ENCODE results near the gene PLK2.

The PLK2 gene

DNA sequence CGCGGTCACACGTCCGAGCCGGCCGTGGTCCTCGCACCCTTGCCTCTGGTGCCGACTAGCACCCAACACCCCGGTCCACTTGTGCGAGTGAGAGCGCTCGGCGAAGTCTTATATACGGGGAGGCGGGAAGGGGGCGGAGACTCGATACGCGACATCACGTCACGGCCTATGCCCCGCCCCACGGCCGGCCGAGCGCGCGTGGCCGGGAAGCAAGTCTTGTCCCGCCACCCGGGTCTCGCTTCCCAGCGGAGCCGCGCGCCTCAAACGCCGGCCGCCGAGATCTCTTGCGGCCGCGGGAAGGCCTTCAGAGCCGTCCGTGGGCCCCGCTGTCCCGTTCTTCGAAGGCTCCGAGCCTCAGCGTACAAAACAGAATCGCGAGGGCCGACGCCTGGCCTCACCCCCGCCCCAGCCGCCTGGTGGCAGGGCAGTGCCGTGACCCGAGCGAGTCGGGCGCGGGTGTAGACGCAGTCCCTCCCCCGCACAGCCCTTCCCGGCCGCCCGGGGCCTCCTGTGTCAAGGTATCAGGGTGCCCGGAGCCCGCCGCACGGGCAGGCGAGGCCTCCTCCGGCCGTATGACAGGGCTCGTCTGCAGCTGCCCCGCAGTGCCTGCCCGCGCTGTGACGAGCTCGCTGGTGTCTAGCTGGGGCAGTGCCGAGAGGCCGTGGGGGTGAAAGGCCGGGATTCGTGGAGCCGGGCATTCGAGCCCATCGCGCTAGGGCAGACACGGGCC lies at the start of gene PLK2:
PLK2 (minus strand) TSS at position 85 of the 730 bp plus-strand sequence. CDS start 127 bp downstream, outside the sequence.
- DNase-seq (ENCODE audit: low read depth), result peak; percentile 71

DNA sequence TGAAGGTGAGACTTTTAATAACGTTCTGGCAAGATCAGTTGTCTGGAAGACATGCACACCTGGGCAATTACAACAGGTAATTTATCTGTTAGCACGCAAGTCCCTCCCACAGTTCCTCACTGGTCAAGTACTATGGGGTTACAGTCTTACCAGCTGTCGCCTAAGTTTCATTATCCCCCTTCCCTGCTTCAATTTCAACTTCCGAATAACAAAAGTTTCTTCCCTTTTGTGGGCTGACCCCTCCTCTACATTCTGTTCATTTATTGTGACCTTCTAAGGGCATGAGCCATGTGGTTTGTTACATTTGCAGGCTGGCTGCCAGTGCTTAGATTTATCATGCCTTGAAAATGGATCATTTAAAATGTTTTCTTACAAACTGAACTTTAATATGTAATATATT lies 47.8 kb upstream of the PLK2 start:
- no peak for DNase-seq (ENCODE audit: low read depth)

DNA sequence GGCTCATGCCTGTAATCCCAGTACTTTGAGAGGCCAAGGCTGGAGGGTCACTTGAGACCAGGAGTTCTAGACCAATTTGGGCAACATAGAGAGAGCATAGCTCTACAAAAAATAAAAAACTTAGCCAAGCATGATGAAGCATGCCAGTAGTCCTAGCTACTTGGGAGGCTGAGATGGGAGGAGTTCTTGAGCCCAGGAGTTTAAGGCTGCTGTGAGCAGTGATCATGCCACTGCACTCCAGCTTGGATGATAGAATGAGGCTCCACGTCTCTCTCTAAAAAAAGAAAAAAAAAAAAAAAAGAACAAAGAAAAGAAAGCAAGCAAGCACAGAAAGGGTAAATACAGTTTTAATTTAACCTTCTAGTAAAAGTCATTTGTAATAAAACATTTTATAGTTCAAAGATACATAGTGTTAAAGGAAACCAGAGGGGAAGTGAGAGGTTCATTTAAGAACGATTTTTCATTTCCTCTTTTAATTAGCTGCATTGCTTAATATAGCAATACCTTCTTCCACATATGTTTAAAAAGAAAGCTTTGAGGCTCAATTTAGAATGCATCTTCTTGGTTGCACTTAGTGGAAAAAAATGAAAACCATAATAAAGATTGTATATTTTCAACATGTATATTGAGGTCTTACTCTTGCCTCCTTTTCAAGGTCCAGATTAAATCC lies 46.2 kb upstream of the PLK2 start:
- no peak for DNase-seq (ENCODE audit: low read depth)

- DNase-seq (ENCODE audit: low read depth), result no peak
Observed at GRCh38 chr5:58505502-58505901, 45.6 kb upstream of the PLK2 start.

- no peak for DNase-seq (ENCODE audit: low read depth)
Observed at GRCh38 chr5:58504766-58505165, 44.9 kb upstream of the PLK2 start.

DNA sequence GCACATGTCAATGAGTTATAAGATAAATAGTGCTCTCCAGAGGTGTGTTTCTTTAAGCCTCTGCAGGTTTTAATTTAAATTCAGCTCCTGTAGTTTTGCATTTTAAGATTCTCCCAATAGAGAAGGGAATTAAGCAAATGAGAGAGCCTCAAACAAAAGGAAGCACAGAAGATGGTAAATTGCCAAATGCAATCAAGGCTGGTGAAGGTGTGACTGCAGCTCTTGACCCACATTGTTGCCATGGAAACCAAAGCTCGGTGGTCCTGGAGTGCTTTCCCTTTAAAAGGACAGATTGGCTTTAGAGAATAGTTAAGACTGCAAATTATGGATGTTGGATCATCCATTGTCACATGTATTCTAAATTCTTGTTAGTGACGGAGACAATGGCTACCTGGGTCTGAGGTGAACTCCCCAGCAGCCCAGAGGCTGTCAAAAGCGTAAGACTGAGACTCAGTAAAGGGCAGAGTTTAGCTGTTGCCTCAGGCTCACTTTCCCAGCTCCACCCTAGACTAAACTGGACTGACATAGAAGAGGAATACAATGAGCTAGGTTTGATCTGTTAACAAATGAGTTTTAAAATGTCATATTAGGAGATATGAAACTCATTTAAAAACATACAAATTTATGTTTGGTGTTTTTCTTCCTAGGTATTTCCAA lies 43.6 kb upstream of the PLK2 start:
- DNase-seq (ENCODE audit: low read depth), result no peak

DNA sequence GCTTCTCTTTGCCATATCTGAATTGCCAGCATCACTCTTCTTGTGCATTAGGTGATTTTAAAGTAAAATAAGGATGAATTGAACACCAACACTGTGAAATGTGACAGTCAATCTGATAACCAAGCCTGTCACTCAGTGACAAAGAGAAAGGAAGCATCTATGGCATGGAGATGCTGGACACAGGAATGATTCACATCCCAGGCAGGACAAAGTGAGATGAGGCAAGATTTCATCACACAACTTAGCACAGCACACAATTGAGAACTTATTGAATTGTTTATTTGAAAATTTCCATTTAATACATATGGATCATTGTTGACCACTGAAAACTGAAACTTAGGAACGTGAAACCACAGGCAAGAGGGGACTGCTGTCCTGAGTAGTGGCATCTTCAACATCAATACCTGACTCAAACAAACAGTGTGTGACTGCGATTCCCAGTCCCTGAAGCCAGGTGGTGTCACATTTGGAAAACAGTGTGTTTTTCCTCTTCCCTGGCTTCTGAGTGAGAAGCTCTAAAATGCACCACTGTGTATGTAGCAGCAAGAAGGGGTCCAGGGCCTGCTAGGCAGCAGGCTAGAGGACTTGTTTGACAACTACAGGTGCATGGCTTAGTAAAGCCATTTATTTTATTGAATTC lies 42.0 kb upstream of the PLK2 start:
- no peak for DNase-seq (ENCODE audit: low read depth)

GRCh38 chr5:58499941-58500340 lies 40.1 kb upstream of the PLK2 start:
- no peak for DNase-seq (ENCODE audit: low read depth)

DNA sequence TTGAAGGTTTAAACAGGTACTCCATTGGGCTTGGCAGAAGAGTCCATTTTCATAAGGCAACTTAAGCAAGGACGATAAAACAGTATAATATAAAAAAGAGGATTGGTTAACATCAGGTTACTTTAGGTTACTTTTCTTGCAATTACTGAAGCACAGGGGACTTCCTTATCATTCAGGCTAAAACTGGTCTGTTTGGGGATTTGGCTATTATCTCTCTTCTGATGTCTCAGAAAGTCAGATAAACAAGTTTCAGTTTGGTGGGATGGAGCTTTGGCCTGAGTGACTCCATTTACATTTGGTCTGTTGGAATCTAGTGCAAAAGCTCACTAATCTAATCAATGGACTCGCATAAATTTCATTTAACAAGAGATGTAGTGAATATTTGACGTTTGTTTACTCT lies 39.3 kb upstream of the PLK2 start:
- no peak for DNase-seq (ENCODE audit: low read depth)

- no peak for DNase-seq (ENCODE audit: low read depth)
Observed at GRCh38 chr5:58498340-58498942, 38.6 kb upstream of the PLK2 start.

DNA sequence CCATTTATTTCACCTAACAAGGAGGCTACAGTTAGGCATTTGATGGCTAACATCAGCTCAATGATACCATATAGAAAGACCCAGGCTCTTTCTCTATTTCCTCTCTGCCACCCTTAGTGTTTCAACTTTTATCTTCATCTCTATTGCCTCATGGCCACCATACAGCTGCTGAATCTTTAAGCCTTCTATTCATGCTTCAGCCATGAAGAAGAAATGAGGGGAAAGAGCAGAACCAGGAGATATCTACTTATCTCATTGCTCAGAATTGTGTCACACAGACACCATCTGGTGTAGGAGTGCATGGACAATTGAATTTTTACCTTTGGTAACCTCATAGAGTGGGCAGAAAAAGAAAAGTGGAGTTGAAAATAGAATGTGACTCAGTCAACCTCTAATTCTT lies 38.0 kb upstream of the PLK2 start:
- DNase-seq (ENCODE audit: low read depth), result no peak

DNA sequence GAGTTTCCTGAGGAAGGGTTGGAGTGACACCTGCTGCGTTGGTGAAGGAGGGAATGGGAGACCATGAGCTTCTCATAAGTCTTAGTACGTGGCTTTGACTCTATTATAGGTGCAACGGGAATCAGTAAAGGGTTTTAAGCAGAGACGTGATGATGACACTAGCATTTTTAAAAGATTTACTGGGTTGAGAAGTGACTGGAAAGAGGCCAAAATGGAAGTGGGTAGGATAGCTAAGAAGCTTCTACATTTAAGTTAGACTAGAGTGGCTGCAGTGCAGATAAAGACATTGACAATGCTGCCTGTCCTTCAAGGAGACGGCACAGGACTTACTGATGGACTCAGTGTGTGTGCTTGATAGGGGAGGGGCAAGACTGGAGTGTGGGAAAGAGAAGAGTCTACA lies 37.5 kb upstream of the PLK2 start:
- DNase-seq (ENCODE audit: low read depth), result no peak

DNA sequence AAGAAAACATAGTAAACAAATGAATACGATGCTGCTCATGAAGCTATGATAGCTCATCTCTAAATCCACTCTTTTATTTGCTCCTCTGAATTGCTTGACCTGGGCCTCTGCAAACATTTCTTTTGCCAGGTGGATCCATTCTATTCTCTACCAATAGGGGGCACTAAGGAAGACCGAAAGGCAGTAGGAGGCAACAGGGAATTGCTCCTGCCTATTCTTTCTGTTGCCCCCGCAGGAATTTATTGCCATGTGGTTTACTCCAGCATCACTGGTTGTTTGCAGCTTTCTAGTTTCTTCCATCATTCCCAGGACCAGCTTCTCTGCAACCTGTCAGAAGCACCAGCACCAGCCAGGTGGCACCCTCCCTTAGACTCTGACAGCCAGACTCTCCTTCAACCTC lies 36.6 kb upstream of the PLK2 start:
- no peak for DNase-seq (ENCODE audit: low read depth)

DNA sequence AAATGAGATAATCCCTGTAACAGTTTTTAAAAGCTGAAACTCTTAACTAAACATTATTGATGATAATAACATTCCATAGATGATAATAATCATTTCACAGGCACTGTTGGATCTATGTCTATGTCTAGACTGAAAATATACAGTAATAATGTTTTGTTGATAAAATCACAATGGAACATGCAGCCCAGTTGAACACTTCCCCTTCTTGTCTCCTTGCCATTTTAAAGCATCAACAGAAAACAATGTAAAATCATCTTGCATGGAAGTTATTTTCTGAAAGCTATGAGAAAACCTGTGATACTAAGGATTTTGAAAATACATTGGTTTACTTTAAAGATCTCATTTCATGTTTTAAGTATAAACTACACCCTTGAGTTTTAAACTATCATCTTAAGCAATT lies 33.3 kb upstream of the PLK2 start:
- DNase-seq (ENCODE audit: low read depth), result no peak

DNA sequence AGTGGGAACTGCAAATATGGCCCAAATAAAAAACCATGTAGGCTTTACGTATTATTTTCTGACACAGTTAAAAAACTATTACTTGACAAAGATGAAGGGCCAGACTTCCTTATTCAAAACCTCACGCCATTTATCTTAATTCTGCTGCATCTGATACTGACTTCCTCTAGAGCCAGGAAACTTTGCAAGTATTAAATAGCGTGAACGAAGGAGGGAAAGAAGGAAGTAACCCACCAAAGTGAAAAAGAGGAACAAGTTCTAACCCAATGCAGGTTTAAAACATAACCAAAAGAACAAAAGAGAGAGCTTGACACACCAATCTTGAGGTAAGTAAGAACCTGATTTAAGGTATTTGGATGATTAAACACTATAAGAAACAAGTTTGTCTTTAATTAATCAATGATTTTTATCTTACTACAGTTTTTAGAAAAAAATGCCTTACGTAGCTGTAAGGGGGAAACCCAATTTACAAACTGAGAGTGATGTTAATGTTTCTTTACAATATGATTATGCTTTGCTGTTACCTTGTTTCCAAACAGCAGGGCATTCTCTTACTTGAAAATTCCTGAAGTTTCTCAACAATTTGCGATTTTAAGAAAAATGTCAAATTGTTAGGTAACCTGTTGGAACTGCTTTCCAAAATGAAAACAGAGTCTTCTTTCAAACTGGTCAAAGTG lies 31.5 kb upstream of the PLK2 start, which contains the start of gene GAPT:
GAPT (plus strand) TSS at position 220 of the 677 bp plus-strand sequence. CDS start 3,102 bp downstream, outside the sequence.
- DNase-seq (ENCODE audit: low read depth), result no peak

DNA sequence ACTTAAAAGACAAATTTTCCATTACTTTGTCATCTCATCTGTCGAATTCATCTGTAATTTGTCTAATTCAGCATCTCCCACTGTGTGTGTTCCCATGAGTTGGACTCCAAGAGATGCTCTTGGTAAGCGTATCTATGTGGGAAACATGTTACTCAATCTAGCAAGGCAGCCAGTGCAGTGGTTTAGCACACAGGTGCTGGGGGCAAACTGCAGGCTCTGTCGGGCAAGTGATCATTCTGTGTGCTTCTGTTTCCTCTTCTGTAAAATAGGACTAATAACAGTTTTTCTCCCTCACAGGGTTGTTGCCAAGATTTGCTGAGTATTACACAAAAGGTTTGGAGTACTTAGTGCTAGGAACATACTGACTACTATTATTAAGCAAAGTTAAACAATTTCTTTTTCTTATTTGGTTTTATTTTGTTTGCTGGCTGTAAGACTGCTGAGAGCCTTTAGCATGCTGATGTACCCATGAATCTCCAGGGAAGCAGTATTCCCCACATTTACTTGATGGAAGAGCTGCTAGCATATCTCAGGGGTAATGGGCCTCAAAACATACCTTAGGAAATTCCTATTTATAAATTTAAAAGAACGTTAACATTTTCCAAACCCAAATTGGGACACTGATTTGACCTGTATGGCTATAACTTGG lies 30.6 kb upstream of the PLK2 start:
- DNase-seq (ENCODE audit: low read depth), result no peak

GRCh38 chr5:58486290-58486689 lies 26.4 kb upstream of the PLK2 start:
- no peak for DNase-seq (ENCODE audit: low read depth)

GRCh38 chr5:58484505-58484904 lies 24.6 kb upstream of the PLK2 start:
- no peak for DNase-seq (ENCODE audit: low read depth)

DNA sequence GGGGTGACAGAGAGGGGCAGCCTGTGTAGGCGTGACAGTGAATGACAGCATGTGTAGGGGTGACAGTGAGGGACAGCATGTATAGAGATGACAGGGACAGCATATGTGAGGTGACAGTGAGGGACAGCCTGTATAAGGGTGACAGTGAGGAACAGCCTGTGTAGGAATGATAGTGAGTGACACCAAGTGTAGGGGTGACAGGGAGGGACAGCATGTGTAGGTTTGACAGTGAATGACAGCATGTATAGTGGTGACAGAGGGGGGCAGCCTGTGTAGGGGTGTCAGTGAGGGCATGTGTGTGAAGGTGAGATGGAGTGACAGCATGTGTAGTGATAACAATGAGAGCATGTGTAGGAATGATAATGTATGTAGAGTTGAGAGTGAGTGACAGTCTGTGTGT lies 22.6 kb upstream of the PLK2 start:
- no peak for DNase-seq (ENCODE audit: low read depth)

DNA sequence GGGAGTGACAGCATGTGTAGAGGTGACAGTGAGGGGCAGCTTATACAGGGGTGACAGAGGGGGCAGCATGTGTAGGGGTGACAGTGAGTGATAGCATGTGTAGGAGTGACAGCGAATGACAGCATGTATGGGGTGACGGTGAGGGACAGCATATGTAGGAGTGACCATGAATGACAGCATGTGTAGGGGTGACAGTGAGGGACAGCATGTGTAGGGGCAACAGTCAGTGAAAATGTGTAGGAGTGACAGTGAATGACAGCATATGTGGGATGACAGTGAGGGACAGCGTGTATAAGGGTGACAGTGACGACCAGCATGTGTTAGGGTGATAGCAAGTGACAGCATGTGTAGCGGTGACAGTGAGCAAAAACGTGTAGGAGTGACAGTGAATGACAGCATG lies 21.9 kb upstream of the PLK2 start:
- no peak for DNase-seq (ENCODE audit: low read depth)

DNA sequence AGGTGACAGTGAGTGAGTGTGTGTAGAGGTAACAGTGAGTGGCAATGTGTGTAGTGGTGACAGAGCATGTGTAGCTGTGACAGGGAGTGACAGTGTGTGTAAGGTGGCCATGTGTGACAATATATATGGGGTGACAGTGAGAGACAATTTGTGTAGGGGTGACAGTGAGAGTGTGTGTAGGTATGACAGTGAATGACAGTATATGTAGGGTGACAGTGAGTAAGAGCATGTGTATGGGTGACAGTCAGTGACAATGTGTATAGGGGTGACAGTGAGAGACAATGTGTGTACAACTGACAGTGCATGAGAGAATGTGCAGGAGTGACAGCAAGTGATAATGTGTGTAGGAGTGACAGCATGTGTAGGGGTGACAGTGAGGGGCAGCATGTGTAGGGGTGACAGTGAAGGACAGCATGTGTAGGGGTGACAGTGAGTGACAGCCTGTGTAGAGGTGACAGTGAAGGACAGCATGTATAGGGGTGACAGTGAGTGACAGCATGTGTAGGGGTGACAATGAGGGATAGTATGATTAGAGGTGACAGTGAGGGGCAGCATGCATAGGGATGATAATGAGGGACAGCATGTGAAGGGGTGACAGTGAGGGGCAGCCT lies 21.3 kb upstream of the PLK2 start:
- no peak for DNase-seq (ENCODE audit: low read depth)

Measured in HS-27A (cell line).